GM20000 (cell line): ENCODE results near the gene CXCR5.

Experiments used
- DNase-seq: peaks from one replicate; pipeline ENCODE4 v3.0.0; 2012; ENCODE audit warnings: low spot score
- TF ChIP-seq, protein P1 (sequence below): IDR thresholded peaks from 2 replicates; pipeline ENCODE4 v1.5.1; 2012; ENCODE audit warnings: mild to moderate bottlenecking, control low read depth; ENCODE audit errors: extremely low read depth, missing control alignments

The CXCR5 gene

DNA sequence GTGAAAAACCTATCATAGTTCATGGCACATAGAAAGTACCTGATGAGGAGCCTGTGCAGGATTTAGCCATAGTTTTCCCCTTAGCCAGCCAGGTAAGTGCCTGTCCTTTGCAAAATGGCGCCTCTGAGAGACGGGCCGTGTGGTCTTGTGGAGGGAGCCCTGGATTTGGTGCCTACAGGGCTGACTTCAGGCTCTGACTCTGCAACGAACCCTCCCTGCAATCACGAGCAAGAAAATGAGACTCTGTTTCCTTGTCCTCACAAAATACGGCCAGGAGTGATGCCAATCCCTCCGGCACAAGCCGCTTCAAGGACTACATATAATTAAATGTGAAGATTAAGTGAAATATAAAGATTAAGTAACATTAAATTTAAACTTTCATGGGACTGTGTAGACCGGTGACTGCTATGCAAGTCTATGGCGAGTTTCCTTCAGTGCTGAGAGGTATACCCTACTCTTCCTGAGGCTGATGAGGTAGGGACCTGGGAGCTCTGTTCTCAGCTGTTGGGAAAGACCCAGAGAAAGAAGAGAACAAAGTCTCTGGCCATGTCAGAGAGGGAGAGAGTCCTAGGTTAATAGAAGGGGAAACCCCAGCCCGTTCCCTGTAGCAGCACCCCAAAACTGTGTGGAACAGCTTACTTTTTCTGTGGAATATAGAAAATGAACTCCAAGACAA, 6.1 kb upstream of the CXCR5 start:
- no peak for DNase-seq
- TF ChIP-seq, protein P1, sequence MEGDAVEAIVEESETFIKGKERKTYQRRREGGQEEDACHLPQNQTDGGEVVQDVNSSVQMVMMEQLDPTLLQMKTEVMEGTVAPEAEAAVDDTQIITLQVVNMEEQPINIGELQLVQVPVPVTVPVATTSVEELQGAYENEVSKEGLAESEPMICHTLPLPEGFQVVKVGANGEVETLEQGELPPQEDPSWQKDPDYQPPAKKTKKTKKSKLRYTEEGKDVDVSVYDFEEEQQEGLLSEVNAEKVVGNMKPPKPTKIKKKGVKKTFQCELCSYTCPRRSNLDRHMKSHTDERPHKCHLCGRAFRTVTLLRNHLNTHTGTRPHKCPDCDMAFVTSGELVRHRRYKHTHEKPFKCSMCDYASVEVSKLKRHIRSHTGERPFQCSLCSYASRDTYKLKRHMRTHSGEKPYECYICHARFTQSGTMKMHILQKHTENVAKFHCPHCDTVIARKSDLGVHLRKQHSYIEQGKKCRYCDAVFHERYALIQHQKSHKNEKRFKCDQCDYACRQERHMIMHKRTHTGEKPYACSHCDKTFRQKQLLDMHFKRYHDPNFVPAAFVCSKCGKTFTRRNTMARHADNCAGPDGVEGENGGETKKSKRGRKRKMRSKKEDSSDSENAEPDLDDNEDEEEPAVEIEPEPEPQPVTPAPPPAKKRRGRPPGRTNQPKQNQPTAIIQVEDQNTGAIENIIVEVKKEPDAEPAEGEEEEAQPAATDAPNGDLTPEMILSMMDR, result no peak

DNA sequence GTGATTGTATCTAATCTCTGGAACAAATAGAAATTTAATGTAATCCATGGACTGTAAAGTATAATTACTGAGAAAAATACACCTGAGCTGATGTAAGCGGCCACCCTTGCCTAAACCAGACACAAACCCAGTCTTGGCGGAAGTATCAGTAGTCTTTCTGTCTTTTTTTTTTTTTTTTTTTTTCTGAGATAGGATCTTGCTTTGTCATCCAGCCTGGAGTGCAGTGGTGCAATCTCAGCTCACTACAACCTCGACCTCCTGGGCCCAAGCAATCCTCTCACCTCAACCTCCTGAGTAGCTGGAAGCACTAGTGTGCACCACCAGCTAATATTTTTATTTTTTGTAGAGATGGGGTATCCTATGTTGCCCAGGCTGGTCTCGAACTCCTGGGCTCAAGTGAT, 5.5 kb upstream of the CXCR5 start:
- TF ChIP-seq, protein P1, result no peak
- no peak for DNase-seq

DNA sequence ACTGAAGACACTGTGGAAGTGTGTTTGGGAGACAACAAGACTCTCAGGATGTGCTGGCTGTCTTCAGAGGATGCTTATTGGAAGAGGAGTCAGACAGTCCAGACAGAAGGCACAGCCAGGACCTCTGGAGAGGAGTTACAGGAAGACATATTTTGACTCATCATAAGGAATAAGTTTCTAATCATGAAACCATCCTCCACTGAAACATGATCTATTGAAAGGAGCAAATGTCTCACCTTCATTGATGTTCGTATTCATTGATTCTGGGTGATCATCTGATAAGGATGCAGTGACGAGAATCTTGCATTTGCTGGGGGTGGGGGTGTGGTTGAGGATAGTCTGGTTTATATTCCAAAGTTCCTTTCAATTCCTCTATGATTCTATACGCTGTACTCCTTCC, 2.5 kb upstream of the CXCR5 start:
- TF ChIP-seq, protein P1, result no peak
- DNase-seq, result no peak

DNA sequence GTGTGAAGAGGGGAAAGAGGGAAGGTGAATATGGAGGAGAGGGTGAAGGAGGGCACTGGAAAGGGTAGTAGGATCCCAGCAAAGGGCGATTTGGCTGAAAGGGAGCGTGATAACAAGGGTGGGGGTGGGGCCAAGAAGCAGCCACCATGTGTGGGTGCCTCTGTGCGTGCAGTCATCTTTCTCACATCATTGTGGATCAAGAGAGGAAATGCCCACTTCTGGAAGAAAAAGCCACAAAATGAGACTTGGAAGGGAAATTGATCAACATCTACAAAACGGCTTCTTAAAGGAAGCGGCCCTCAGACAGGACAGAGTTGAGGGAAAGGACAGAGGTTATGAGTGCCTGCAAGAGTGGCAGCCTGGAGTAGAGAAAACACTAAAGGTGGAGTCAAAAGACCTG, 1.2 kb upstream of the CXCR5 start:
- TF ChIP-seq, protein P1, result no peak
- no peak for DNase-seq

DNA sequence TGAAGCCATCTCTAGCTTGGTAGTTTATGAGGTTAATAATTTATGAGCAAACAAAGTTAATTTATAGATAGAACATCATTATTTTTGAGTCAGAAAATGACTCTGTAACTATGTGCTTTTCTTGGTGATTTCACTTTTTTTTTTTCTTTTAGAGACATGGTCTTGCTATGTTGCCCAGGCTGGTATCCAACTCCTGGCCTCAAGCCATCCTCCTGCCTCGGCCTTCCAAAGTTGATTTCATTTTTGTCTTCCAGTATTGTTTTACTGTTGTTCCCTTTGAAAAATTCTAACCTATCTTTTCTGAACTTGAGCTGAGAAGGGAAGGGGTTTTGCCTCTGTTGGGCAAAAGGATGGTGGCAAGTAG, 706 bp upstream of the CXCR5 start:
- no peak for DNase-seq
- TF ChIP-seq, protein P1, result no peak

DNA sequence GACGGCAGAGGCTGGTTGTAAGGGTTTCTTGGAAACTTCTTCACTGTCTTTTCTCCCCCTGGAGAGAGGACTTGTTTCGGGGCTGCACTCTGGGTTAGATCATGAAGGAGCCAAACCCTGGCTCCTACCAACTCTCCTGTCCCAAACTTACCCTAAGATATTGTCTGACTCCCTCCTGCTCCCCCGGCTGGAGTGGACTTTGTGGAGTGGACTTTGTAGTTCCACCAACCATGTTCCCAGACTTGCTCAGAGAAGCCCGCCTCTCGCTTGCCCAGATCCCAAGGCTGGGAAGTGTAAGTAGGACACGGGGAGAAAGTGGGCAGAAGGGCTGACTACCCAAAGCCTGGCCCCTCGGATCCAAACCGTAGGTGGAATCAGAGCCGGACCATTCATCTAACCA, 1.2 kb downstream of the CXCR5 start:
- TF ChIP-seq, protein P1, result no peak
- DNase-seq, result no peak

DNA sequence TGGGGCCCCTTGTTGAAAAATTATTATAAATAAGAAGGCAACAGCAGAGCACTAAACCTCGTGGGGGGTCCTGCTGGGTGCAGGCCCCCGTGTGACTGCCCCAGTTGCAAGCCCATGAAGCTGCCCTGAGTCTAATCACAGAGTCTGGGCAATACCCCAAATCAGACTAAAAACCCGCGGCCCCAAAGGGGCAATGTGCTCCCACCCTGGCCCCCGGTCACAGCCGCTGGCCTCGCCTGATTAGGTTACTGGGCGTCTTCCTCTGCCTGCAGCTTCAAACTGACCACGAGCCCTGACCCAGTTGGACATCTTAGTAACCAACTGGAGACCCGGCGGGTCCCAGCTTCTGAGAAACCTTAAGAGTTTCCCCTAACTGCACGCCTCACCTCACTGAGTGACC, 1.6 kb downstream of the CXCR5 start:
- DNase-seq, result no peak
- TF ChIP-seq, protein P1, result no peak
